NCI-H2171 treated with DMSO at 0.1 percent for 48 hours (cell line): ENCODE data around the gene MOV10.

Experiments used
- DNase-seq: peaks from one replicate; lab custom pipeline; 2025; lab: John Stamatoyannopoulos, UW

The MOV10 gene

DNA sequence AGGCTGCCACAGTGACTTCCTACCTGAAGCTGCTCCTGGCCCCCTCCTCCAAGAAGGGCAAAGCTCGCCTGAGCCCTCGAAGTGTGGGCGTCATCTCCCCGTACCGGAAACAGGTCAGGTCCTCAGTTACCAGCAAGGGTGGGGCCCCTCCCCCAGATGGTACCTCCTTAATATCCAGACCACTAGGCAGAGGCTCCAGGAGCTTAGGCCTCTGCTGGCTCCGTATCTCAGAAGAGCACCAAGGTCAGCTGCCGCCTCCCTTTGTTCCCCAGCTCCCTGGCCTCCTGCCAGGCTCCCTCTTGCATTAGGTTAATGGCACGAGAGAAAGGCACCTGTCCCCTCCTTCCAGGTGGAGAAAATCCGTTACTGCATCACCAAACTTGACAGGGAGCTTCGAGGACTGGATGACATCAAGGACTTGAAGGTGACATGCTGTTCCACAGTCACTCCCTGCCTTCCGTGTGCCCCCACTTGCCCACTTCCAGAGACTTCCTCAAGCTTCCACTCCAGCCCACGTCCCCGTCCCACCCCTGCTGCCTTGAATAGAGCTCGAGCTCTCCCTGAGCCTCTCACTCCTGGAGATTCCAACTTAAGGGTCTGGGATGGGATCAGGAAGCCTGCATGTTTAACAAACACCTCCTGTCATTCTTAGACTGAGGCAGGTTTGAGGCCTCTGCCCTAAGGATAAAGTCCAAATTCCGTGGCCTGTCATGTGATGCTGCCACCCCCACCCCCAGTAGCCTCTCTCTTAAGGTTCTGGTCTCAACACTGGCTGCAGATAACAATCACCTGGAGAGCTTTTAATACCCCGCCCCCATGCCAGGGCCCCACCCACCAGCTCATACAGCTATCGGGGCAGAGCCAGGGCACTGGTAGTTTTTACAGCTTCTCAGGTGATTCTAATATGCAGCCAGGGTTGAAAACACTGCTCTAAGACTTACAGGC is 24.2 kb downstream of the MOV10 start:
- peak; percentile 95 for DNase-seq

DNA sequence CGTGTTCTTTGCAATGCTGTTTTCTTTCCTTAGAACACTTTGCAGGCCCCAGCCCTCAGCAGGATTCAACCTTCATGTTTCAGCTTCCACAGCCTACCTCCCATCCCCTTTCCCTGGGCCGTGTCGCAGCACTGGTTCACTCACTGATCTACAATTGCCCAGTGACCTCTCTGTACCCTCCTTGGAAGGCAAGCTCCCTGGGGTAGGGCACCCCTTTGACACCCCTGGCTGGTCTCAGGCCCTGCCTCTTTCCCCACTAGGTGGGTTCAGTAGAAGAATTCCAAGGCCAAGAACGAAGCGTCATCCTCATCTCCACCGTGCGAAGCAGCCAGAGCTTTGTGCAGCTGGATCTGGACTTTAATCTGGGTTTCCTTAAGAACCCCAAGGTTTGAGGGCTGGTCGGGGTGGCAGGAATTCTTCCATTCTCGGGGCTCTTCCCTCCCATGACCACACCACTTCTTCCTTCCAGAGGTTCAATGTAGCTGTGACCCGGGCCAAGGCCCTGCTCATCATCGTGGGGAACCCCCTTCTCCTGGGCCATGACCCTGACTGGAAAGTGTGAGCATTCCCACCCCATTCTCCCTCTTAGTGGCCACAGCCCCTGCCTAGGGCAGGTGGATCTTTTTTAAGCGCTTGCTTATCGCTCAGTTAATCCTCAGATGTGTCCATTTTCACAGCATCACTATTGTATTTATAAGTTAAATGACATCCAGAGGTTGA is 25.1 kb downstream of the MOV10 start:
- no peak for DNase-seq

DNA sequence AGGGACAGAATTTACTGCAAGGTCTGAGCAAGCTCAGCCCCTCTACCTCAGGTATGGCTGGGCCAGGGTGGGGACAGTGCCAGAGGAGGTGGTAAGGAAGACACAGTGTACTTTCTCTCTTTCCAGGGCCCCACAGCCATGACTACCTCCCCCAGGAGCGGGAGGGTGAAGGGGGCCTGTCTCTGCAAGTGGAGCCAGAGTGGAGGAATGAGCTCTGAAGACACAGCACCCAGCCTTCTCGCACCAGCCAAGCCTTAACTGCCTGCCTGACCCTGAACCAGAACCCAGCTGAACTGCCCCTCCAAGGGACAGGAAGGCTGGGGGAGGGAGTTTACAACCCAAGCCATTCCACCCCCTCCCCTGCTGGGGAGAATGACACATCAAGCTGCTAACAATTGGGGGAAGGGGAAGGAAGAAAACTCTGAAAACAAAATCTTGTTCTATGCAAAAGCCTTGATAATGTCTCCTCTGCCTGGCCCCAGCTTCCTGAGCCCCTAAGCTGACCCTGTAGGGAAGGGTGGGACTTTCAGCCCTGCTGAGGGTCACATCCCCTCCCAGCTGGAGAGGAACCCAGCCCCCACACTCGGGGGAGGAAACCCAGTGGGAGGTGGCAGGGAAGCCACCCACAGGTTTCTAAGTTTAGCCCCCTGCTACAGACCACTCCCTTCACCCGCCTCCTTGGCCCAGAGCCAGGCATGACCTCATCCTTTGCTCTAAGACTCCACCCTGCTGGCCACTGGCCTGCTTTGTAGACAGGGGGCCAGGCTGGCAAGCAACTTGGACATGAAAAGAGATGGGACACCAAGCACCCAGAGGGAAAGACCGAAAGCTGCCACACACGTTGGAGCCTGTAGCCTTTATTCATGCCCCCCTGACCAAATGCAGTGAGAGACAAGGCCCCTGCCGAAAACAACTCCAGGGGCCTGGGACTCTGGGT is 26.1 kb downstream of the MOV10 start:
- DNase-seq: peak; percentile 43

DNA sequence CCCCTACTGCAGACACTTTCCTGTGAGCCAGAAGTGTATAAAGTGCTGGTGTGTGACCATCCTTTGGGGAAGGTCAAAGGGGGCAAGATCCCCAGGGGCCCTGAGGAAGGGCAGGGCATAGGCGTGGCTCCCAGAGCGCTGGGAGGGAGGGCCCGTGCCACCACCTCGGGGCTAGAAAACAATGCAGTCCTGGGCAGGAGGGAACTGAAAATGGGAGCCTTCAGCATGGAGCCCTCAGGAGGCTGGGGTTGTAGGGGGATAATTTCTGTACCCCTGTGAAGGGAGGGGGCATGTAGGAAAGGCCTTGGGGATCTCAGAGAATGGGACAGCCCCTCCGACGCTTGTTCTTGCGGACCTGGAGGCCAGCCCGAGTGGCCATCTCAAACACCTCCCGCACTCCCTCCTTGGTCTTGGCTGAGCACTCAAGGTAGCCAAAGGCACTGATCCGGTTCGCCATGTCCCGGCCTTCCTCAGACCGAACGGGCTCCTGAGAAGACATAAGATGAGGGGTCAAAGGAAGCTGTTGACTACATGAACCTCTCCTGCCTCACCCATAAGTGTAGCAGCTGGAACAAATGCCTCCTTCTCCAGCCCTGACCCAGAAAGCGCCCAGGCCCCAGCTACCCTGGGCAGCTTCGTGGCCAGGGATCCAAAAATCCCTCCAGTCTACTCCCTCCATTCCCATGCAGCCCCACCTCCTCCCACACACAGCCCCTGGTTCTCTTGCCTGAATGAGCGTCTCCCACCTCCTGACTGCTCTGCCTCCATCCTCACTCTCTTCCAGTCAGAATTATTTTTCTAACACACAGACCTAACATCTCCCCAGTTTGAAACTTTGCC is 27.0 kb downstream of the MOV10 start:
- no peak for DNase-seq

DNA sequence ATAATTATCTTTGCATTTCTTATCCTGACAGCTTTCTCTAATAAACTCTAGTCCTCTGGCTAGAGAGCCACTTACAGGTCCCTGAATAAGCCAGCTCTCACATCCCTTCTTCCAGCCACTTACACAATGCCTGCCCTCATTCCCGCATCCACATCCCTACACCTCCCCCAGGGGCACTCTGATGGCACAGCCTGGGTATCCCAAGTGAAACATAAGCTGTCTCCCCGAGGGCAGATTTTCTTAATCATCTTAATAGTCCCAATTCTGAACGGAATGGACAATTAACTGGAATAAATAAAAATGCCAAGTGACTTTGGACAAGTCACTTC is 27.6 kb downstream of the MOV10 start:
- no peak for DNase-seq

DNA sequence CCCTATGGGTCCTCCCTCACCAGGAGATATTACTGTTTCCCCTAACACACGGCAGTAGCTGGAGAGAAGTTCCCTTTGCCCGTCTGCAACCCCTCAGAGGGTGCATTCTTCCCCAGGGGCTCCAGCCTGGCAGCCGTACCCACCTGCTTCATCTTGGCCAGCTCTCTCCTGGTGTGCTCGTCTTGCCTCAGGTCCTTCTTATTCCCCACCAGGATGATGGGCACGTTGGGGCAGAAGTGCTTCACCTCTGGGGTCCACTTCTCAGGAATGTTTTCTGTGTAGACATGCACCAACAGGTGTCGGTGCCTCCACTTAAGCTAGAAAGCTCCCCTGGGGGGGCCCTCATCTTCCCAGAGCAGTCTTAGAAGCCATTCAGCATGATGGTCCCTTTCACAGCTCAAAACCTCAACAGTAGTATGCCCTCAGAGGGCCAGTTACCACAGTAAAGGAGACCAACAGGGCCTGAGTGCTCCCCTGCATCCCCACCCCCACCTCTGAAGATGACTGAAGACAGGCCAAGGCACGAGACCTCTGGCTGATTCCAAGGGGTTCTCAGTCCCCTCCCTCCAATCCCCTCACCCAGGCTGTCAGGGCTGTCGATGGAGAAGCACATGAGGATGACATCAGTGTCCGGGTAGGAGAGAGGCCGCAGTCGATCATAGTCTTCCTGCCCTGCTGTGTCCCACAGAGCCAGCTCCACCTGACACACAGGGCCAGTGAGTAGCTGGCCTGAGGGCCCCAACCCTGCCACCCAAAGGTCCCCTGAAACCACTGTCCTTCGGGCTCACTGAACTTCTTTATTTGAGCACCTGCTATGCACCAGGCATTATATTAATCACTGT is 28.2 kb downstream of the MOV10 start:
- DNase-seq: no peak

DNA sequence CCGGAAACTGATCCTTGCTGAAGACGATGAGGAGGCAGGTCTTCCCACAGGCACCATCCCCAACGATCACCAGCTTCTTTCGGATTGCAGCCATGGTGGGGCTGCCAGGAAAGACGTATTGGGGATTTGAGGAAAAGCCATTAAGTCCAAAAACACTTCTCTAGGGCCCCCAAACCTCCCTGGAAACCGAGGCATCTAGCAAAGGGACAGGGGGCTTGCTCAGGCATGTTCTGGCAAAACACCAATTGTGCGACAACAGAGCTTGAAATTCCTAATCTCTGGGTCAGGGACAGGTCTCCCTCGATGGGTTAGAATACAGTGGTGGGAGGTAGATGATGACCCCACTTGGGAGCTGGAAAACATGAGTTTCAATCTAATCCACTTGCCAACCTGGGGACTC is 29.2 kb downstream of the MOV10 start:
- DNase-seq: no peak

DNA sequence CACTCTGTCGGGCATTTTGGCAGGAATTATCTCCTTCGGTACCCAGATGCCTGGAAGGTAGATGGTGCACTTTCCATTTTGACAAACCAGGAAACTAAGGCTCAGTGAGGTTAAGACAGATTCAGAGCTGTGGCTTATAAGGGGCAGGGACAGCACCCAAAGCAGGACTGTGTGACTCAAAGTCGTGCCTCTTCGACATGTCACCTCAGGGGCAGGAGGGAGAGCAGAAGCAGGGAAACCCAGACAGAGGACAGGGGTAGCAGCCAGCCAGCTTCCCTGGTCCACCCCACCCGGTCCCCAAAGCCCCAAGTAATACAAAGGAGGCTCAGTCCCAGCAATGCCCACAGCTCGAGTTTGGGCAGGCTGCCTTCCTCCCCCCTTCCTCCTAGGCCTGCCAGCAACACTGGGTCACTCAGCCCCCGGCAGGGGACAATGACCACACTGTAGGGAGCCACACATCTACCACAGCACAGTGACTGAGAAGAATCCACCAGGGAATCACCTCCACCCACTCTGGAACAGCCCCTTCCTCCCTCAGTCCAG is 30.0 kb downstream of the MOV10 start:
- no peak for DNase-seq

DNA sequence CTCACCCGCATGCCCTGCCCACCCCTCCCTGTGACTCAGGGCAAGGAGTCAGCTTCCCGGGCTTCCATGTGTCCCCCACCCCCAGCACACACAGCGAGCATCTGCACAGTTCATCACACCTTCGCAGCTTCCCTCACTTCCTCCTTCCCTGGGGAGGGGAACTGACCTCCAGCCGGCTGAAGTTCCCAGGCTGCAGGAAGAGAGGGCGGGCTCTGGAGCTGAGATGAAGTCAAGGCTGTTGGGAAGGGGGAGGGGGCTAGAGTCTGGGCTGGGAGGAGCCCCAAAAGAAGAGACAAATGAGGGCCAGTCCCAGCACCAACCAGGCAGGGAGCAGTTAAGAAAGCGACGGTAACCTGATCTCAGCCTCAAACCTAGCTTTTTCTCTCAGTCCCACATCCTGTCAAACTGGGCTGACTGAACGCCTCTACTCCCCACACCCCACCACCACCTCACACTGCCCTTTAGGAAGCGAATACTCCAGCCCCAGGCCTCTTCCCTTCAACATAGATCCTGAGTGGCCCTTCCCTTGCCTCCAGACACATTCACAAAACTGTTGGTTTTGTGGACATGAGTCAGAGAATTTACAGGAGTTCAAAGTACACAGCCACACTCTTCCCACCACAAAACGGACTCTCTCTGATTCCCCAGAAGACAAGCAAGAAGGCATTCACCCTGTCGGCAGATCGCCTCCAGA is 30.6 kb downstream of the MOV10 start:
- DNase-seq: peak; percentile 80

DNA sequence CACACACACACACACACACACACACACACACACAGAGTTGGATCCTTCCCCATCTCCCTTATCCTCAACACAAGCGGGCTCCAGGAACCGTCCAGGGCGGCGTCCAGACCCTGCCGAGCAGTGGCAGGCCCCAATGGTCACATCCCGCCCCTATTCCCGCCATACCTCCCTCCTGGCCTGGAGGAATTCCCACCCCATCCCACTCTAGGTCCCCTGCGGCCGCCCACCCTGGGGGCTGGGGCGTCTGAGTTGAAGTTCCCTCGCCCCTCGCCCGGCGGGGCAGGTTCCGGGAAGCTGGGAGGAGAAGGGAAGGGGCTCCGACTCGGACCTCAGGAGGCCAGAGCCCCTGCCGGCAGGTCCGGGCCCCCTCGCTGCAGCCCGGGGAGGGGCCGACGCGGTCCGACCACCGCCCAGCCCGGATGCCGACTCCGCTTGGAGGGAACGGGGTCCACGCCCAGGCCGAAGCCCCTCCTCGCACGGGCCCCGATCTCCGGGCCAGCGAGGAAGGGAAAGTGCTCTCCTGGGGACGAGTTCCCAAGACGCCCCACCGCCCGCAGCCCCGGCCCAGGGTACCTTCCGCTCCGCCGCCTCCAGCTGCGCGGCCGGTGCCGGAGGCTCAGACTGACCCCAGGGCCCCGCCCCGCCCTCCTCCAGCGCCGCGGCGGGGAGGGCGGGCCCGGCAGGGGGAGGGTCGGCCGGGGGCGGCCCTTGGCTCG is 32.2 kb downstream of the MOV10 start, which contains the start of gene RHOC:
Gene RHOC (minus strand): TSS at position 623 of the 716 bp plus-strand sequence. CDS start 3,328 bp downstream, outside the sequence.
- DNase-seq: no peak

DNA sequence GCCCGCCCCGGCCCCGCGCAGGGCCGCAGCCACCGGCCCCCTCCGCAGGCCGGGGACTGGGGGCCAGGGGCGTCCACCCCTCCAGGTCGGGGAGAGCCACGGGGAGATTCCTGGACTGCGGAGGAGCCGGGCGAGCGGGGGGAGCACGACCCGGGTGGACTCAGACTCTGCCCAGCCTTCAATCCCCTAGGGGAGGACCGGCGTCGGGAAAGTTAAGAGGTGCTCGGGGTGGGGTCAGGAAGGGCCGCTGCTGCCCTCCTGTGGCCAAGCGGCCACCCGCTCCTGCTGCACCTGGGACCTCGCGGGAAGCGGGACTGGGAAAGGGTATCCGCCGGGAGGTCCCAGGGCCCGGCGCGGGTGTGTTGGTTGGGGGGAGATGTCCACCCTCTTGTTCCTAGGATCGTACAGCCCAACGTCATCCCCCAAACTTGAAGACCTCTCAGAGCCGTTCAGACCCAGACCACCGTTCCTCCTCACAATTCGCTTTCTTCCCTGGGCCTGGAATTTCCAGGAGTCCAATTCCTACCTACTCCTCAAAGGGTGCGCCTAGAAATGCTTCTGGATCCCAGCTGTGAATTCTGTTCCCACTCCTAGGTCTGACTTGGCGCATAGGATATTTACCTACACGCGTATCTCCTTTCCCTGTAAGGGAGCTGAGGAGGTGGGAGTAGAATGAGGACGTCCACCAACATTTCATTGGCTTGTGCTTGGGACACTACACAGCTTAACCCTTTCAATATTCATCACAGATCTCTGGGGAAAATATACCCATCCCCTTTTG is 33.0 kb downstream of the MOV10 start:
- DNase-seq: peak; percentile 73

DNA sequence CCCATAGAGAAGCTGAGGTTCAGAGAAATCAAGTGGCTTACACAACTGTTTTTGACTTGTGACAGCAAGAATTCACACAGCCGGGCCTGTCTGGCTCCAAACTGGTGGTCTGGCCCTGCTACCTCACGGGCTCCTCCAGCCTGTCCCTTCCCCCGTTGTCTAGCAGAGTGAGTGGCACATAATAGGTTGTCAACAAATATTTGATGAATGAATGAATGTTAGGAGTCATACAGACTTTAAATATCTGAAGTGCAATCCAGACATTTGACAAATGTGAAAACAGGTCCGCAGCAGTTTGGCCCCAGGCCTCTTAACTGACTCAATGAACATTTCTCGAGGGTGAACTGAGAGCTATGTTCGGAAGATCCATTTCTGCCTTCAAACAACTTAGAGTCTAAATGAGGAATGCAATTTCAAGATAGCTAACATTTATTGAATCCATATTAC is 33.6 kb downstream of the MOV10 start:
- no peak for DNase-seq

DNA sequence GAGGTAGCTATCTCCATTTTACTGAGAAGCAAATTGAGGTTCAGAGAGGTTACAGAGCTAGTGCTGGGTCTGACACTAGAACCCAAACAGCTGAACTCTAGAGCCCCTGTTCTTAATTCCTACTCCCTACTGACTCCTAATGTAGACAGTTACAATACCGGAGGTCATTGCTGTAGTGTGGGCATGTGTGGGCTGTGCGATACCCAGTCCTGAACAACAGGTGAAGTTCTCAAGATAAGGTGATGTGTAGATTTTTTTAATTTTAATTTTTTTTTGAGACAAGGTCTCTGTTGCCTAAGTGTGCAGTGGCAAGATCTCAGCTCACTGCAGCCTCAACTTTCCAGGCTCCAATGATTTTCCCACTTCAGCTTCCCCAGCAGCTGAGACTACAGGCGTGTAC is 34.0 kb downstream of the MOV10 start:
- no peak for DNase-seq

DNA sequence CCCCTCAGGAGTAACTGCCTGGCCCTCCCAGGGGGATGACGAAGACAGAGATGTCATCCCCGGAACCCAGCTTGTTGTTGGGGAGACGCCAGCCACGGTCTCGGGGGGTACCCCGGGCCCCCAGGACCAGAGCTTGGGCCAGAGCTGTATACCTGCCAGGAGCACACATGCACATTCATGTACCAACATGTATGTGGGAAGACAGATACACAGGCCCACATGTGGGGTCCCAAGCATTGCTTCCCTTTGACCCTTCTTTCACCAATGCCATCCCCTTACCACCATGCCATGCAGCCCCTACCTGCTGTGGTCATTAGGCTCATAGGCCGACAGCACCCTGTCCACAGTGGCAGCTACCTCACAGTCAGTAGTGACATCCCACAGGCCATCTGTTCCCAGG is 35.7 kb downstream of the MOV10 start:
- DNase-seq: no peak

DNA sequence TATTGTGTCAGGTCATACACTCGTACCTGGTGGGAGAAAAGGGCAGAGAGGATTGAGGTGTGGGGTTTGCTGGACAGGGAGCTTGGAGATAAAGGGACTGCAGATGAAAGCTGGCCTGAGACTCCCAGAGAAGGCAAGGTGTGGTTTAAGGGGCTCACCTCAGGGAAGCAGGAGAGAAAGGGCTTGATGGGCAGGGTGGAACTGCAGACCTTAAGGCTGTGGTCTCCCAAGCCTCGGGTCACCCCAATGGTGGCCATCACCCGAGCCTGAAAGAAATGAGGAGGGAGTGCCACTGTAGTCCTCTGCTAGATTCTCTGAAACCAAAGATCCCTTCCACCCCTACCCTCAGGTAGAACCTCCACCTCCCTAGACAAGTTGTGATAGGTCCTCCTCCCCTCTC is 36.1 kb downstream of the MOV10 start:
- DNase-seq: no peak

DNA sequence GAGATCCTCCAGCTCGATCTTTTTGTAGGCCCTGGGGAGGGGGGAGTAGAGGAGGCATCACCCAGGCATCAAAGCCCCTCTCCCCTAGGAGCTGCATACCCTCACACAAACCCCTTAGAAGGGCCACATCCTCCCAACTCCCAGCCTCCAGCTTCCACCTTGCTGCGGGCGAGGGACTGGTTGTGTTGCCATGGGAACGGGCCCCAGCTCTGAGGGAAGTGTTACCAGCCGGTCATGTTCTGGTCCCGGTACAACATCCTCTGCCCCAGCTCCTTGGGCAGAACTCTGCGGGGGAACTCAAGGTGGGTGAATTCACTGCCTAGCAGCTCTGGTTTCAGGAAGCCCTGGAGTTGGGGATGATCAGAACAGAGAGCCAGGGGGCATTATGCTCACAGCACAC is 36.6 kb downstream of the MOV10 start:
- DNase-seq: no peak

DNA sequence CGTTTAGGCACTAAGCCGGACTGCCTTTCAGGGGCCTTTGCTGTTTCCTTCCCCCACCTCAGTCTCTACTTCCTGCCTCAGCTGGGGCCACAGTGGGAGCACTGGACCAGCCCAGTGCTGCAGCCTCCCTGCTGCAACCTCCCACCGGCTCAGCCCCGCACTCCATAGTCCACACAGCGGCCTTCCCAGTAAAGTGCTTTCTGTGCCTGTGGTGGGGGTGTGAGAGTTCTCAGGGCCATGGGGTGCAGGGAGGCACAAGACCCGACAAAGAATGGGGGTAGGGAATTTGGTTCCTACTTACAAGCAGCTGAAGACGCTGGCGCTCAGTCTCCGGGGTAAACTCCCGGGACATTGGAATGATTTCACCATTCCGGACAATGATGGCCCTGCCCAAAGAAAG is 37.2 kb downstream of the MOV10 start:
- no peak for DNase-seq

DNA sequence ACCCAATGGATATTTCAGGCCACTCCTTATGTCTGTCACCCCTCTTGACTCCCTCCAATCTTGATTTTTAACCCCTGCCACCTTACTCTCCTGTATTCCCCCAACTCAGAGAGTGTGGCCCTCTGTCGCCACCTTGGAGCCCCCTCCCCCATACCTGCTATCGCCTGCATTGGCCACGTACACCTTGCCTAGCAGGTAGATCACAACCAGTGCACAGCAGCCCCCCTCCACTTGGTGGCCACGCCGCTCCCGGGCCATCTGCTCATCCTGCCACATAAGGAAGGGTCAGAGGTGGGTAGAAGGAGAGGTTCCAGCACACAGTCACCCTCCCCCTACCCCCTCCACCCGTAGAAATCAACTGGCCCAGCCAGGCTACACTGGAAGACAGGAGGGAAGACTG is 37.7 kb downstream of the MOV10 start:
- no peak for DNase-seq
